CD1c-positive myeloid dendritic cell (primary cell): ENCODE results near the gene CELF6.

Experiments used
- DNase-seq: peaks from one replicate; pipeline ENCODE4 v3.0.0-alpha.2; 2016; ENCODE audit errors: extremely low spot score

CELF6 gene

DNA sequence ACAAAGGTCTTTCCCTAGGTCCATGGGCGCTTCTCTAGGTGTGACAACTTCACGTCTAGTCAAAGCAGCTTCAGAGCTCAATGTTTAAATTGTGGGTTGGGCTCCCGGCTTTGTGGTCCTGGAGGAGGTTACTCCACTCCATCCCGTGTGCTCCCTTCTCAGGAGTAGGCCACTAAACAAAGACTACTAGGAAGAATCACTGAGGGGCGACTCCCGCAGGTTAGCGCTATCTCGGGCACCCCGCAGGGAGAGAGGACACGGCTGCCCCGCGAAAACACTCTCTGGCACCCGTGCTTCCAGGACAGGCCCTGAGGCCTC lies 48.1 kb downstream of the CELF6 start:
- DNase-seq: peak; percentile 5

DNA sequence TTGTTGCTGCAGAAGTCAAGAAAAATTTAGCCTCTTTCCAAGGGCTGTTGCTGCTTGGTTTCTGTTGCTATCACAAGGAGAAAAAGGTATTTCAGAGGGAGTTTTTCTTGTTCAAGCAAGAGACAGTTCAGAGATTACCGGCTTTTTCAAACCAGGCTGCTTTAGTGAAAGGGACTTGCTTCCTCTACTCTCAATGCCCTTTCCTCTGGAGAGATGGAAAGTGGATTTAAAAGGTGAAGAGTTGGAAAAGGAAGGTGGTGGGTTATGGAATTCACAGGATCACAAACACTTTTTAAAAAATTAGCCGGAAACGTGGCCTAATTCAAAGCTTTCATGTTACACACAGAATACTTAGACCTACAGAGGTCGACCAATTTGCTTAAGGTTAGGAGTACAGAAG lies 48.7 kb downstream of the CELF6 start:
- no peak for DNase-seq

DNA sequence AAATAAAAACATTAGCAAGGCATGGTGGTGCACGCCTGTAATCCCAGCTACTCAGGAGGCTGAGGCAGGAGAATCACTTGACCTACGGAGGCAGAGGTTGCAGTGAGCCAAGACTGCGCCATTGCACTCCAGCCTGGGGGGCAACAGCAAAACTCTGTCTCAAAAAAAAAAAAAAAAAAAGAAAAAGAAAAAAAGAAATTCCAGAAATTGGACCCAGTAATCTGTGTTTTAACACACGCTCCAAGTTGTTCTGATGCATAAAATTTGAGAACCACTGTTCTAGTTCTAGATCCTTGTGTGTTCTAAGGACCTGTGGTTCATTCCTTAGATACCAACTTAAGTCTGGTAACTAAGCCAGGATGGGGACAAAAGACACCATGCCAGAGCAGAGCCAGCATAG lies 50.2 kb downstream of the CELF6 start:
- no peak for DNase-seq

DNA sequence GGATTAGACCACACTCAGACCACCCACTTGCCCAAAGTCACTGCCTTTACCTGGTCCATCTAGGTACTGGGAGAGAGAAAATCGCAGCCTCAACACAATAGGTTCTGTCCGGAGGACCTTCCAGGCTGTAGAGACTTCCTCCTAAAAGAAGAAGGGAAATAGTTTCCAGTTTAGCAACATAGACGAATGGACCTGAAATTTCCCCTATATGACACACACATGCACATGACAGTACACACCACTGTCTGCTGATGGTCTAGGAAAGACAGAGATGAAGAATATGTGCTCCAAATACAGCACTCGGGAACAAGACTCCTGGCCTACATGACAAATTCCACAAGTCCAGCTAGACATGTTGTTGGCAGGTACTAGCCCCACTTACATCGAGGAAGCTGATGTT lies 54.9 kb downstream of the CELF6 start:
- DNase-seq: no peak

DNA sequence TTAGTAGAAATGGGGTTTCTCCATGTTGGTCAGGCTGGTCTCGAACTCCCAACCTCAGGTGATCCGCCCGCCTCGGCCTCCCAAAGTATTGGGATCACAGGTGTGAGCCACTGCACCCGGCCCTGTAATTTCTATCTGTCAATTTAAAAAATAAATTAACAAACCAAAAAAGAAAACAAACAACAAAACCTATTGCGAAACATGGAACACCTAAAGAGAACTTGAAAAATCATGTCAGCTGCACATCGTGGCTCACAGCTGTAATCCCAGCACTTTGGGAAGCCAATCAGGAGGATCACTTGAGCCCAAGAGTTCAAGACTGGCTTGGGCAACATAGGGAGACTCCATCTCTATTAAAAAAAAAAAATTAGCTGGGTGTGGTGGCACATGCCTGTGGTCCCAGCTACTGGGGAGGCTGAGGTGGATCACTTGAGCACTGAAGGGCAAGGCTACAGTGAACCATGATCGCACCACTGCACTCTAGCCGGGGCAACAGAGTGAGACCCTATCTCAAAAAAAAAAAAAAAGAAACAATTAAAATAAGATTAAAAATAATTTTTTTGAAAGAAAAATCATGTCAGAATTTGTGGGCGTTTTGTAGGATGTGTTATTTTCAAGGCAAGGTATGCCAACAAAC lies 67.2 kb downstream of the CELF6 start:
- DNase-seq: no peak

DNA sequence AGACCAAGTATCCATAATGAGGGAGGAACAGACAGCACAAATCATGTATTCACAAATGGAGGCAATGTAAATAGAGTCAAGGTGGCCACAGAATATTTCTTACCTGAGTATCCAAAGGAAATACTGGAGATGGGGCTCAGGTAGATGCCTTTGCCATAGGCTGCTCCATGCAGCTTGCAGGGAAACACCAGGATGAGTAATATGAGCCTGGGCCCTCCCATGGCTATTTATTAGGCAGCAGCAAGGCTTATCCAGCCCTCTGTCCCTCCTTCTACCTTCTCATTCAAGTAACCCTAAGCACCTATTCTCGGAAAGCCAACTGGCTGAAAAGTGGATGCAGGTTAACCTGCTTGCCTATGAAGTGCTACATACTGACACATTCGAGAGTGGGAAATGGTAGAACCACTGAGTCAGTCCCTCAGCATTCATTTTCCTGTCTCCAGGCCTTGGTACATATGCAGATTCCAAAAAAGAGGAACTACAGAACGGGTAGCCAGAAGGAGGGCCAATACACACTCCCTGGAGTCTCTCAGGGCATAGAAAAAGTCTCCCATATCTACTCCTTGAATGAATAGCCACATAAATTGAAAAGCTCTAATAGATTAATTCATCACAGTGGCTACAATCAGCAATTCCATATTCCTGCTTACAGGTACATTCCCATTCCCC lies 70.7 kb downstream of the CELF6 start:
- peak; percentile 53 for DNase-seq

DNA sequence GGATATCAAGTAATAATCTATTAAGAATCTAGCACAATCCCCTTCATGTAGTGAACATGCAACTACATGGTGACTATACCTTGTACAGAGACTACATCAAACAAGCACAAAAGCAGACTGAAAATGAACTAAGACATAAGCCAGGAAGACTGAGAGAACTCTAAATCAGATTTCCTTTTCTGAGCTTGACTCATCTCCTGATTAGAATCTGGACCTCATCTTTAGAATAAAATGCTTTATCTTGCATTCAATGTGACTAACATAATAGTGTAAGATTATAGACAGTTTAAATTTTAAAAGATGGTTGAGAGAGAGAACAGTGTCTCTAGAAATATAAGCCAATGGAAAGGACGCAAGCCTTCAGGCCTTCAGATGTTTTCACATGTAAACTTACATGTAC lies 71.4 kb downstream of the CELF6 start:
- no peak for DNase-seq

DNA sequence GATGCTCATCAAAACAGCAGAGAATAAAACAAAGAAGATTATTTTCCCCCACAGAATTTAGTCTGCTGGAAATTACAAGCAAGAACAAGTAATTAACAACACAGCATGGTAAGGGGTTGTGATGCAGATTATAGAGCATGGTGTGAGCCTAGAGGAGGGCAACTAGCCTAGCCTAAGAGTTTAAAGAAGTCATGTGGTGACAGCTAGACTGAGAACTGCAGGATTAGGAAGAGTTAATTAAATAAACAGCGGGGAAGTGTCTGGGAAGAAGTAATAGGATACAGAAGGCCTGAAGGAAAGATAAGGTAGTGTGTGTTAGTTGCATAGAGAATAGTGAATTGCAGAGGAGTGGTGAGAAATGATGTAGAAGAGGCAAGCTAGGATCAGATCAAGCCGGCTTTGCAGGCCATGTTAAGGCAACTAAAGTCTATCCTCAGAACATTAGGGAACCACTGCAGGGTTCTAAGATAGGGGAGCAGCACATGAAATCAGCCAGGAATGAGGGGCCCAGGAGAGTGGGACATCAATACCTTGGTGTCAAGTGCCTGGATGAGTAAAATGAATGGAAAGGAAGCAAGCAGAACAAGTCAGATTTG lies 77.1 kb downstream of the CELF6 start:
- DNase-seq: no peak

DNA sequence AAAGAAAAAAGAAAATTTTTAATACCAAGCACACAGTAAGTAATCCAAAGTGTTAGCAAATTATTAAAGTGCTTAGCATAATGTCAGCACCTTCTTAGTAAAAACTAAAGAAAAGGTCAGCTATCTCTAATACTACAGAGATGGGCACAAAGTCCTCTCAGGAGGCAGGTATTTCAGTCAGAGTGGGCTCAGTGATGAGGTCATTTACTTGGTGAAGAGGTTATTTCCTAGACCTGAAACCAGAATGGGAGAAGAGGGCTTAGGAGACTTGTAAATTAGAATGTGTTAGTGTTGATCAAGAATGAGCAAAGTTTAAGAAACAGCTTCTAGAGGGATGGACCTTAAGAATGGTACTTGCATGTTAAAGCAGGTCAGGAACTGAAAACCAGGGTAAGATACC lies 80.3 kb downstream of the CELF6 start:
- DNase-seq: no peak

DNA sequence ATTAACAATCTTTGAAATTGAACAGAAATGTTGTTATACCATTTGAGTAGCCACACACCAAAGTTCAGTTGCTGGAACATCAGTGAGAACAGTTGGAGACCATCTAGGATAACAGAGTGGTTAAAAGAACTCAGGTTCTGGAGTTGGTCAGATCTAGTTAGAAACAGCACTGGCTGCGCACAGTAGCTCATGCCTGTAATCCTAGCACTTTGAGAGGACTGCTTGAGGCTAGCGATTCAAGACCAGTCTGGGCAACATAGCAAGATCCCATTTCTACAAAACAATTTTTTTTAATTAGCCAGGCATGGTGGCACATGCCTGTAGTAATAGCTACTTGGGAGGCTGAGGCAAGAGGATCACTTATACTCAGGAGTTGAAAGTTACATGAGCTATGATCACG lies 81.4 kb downstream of the CELF6 start:
- DNase-seq: no peak

DNA sequence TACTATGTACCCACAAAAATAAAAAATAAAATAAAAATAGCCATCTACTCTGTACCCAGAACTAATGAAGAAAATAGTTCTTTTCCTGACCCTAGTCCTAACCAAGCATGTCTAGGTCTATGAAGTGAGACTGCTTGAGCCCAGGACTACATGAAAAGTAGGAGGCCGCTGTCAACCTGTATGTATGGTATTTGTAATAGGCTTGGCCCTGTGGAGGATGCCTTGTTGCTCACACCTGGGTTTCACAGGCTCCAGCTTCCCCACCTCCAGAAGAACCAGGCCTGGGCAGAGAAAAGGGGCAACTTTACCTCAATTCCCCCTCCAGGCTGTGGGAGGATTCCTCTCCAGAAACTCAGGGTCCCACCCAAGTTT lies 82.1 kb downstream of the CELF6 start:
- no peak for DNase-seq

DNA sequence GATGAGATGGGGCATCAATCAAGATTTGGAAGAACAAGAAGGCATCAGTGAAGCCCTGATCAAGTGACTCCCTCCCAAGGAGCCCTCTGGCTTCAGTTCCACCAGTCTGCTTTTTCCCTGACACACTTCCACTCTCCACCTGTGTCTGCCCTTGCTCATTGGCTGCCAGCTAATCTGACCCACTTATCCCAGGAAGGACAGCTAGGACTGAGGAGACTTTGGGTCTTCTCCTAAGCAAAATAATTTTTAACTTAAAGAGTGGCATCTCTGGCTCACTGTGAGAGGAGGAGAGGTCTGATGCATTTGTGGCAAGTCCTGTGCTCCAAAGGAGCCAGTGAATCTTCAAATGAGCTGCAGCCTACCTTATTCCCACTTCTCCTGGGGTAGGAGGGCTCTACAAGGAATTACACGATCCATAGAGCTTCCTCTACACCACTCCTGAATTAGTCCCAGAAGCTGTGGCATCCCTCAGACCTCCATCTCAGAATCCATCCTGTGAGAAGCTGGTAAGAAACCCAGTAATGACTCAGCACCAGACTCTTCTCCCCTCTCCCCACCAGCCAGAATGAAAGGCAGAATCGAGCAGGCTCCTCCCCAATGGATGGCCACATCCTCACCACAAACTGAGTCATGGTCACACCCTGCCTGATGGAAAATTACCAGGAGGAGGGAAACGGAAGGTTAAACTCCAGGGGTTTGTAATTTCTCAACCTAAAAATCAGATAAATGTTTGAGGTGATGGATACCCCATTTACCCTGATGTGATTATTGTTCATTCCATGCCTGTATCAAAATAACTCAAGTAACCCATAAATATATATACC lies 82.7 kb downstream of the CELF6 start:
- DNase-seq: peak; percentile 86

DNA sequence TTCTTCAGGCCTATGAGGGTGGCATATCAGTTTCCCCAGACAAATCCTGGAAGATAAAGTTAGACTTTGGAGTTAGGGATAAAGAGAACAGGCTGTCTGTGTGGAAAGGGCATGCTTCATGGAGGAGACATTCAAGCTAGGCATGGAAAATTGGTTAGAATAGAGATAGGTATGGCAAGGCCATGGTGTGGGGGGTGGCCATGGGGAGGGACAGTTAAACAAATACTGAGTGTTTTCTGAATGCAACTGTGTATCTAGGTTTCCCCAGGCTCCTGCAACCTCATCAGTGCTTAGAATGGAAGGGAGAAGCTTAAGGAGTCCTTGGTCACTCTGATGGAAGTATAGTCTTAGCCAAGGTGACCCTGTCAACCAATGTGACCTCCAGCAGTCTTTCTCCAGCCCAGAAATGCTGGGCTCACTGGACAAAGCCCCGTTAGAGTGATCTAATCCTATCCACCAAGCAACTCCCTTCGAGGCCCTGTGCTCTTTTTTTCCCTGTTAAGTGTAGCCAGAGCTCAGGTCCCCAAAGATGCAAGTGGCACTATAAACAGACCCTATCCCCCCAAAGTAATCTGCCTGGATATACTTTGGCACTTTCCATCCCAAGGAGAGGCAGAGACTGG lies 83.5 kb downstream of the CELF6 start:
- DNase-seq: no peak

DNA sequence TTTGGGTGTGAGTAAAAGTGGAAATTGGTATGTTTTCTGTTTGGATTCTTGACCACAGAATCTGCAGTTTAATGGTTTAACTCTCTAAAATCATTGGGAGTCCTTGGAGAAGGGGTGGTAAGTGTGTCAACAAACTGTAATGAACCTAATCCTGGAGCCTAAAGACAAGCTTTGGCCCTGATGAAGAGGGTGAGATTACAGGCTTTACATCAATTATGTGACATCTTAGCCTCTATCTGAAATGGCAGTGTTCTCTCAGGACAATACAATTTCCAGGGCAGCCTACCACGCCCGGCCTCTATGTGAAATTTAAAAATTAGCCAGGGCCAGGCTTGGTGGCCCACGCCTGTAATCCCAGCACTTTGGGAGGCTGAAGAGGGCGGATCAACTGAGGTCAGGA lies 84.7 kb downstream of the CELF6 start:
- DNase-seq: no peak
